Heart left ventricle (tissue), 13 donors: Measurements from ENCODE around the gene BAX.

ENCODE experiments used
- POLR2A ChIP-seq, 2 donors: fragments of 450-650 bp; IDR thresholded peaks; one replicate each; pipeline ENCODE4 v1.6.1; 2017; ENCODE audit warnings: antibody characterized with exemption in 2 of 2, mild to moderate bottlenecking in 2 of 2, moderate library complexity in 2 of 2
- TF ChIP-seq, protein P1 (sequence below), 12 donors: fragments of 200-600 bp; sonication (generic) in 4 of 12; IDR thresholded peaks; one replicate each; pipeline versions ENCODE4 v1.5.0 to v1.8.0; 2018 to 2022; ENCODE audit warnings: antibody characterized with exemption in 12 of 12, mild to moderate bottlenecking in 5 of 12
- donor health status: ischemic (EF 13 %, LVEDD 7.1; RV severe dilation, severe dysfunction).
- donor health status: DM: no; HTN: yes; CAD: no.
- donor health status: DM: no; HTN: no; CAD: no.
- donor health status: ischemic (EF 25% LVEDD 6.9; RV normal size, moderate dysfunction).
- donor health status: ischemic (EF 25% LVEDD 5.7; RV mildly dilated, moderate dysfunction).
- donor health status: ischemic (EF 35%, LVEDD 5.7; RV mildly dilated, moderate dysfunction).
- donor health status: nonischemic (EF 11% LVEDD 7.7; RV severe dilation, severe dysfunction).
- donor health status: DM: yes; HTN: yes; CAD: no.
- donor health status: PGD.
- donor health status: ischemic (EF 29% LVEDD 5.4; RV normal size, mild dysfunction).
- donor health status: nonischemic (EF 23%, LVEDD 6.1; RV moderate dilation, normal function).

DNA sequence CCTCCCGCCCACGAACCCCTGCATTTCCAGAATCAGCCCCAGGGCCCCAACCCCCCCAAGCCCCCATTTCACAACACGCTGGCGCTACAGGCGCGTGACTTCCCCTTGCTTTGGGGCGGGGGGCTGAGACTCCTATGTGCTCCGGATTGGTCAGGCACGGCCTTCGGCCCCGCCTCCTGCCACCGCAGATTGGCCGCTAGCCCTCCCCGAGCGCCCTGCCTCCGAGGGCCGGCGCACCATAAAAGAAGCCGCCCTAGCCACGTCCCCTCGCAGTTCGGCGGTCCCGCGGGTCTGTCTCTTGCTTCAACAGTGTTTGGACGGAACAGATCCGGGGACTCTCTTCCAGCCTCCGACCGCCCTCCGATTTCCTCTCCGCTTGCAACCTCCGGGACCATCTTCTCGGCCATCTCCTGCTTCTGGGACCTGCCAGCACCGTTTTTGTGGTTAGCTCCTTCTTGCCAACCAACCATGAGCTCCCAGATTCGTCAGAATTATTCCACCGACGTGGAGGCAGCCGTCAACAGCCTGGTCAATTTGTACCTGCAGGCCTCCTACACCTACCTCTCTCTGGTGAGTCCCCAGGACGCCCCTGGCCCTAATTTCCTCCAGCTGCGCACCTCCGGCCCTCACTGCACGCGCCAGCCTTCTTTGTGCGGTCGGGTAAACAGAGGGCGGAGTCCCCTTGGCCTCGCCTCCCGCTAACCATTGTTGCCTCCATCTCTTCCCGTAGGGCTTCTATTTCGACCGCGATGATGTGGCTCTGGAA is 10.5 kb downstream of the BAX start, which contains the start of gene FTL:
- TF ChIP-seq, protein P1, sequence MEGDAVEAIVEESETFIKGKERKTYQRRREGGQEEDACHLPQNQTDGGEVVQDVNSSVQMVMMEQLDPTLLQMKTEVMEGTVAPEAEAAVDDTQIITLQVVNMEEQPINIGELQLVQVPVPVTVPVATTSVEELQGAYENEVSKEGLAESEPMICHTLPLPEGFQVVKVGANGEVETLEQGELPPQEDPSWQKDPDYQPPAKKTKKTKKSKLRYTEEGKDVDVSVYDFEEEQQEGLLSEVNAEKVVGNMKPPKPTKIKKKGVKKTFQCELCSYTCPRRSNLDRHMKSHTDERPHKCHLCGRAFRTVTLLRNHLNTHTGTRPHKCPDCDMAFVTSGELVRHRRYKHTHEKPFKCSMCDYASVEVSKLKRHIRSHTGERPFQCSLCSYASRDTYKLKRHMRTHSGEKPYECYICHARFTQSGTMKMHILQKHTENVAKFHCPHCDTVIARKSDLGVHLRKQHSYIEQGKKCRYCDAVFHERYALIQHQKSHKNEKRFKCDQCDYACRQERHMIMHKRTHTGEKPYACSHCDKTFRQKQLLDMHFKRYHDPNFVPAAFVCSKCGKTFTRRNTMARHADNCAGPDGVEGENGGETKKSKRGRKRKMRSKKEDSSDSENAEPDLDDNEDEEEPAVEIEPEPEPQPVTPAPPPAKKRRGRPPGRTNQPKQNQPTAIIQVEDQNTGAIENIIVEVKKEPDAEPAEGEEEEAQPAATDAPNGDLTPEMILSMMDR (IDR thresholded peaks at IDR 0.05), result no peak
- peak; percentile 98 to 100 for TF ChIP-seq POLR2A (IDR thresholded peaks at IDR 0.05)
